ENCODE results near the gene CEACAM19.

CEACAM19 gene

GRCh38 chr19:44635581-44636438 is 35.5 kb upstream of the CEACAM19 start:
- TF ChIP-seq, protein P1, sequence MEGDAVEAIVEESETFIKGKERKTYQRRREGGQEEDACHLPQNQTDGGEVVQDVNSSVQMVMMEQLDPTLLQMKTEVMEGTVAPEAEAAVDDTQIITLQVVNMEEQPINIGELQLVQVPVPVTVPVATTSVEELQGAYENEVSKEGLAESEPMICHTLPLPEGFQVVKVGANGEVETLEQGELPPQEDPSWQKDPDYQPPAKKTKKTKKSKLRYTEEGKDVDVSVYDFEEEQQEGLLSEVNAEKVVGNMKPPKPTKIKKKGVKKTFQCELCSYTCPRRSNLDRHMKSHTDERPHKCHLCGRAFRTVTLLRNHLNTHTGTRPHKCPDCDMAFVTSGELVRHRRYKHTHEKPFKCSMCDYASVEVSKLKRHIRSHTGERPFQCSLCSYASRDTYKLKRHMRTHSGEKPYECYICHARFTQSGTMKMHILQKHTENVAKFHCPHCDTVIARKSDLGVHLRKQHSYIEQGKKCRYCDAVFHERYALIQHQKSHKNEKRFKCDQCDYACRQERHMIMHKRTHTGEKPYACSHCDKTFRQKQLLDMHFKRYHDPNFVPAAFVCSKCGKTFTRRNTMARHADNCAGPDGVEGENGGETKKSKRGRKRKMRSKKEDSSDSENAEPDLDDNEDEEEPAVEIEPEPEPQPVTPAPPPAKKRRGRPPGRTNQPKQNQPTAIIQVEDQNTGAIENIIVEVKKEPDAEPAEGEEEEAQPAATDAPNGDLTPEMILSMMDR (IDR thresholded peaks at IDR 0.05) = no peak

DNA sequence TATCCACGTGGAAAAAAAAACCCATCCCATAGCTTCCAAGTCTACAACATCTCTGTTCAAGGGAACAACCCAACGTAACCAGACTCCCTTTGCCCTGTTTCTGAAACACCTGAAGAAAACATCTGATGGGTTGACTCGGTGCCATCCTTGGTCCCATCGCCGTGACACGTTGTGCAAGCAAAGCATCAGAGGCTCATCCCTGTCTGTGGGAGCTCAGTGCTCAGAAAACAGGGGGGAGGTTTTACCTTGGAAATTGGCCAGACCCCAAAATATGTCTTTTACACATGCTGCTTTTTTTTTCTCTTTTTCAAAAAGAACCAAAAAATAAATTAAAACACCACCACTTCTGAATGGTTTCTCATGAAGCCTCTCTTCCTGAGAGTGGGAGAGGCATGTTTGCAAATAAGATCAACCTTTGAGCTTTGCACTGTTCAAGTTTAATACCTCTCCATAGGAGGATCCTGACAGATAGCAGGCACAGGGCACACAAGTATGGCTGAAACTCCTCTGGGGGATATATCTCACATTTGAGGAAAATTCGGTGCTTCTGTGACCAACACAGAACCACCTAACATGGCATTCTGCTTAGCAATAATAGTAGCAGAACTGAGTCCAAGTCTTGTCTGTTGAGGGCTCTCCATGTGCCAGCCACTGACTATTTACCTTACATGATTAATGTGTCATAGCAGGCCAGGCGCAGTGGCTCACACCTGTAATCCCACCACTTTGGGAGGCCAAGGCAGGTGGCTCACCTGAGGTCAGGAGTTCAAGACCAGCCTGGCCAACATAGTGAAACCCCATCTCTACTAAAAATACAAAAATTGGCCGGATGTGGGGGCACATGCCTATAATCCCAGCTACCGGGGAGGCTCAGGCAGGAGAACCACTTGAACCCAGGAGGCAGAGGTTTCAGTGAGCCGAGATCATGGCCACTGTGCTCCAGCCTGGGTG is 34.6 kb upstream of the CEACAM19 start:
- TF ChIP-seq, protein P1 (IDR thresholded peaks at IDR 0.05) = no peak

DNA sequence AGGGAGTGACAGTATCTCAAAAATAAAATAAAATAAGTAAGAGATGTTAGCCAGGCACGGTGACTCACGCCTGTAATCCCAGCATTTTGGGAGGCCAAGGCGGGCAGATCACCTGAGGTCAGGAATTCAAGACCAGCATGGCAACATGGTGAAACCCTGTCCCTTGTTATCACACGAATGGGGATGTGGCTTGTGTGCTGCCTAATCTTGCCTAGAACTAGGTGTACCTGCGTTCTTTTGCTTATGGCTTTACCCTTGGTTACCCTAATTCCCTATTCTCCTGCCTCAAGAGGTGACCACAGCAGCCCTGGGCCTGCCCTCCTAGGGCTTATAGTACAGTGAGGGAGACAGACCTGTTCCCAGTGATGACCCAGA is 33.9 kb upstream of the CEACAM19 start:
- TF ChIP-seq, protein P1 (IDR thresholded peaks at IDR 0.05) = no peak

DNA sequence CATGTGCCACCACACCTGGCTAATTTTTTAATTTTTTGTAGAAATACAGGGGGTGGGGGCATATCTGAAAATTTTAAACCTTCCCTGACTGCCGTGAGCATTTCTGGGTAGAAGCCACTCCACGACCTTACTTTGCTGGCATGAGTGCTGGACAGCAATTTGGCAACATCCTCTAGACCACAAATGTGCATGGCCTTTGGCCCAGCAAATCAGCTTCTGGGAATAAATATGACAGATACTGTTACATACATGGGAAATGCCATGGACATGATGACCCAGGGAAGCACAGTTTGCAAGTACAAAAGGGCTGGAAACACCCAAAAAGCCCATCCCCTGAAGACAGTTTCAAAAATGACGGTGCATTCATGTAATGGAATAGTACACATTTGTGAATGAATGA is 30.8 kb upstream of the CEACAM19 start:
- TF ChIP-seq, protein P1 (IDR thresholded peaks at IDR 0.05) = no peak

DNA sequence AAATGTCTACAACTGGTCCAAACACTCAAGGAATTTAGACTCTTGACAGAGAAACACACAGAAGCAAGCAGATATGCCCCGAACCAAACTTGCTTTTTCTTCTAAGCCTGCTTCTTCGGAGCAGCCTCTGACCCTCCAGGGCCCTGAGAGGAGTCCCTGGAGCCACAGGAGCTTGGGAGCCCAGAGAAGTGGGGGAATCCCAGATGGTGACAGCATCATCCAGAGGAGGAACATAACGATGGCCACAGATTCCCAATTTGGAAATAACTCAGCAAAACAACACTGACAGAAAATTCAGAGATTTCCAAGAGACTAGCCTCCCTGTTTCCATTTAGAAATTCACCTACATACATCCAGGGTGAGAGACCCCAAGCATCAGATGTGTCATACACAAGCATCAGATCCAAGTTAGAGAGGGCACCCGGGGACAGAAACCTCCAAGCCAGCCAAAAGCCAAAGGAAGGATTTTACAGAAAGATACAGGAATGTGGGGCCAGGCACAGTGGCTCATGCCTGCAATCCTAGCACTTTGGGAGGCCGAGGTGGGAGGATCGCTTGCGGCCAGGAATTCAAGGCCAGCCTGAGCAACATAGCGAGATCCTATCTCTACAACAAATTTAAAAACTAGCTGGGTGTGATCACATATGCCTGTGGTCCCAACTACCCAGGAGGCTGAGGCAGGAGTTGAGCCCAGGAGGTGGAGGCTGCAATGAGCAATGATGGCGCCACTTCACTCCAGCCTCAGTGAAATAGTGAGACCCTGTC is 29.6 kb upstream of the CEACAM19 start:
- TF ChIP-seq, protein P1 (IDR thresholded peaks at IDR 0.05) = no peak

DNA sequence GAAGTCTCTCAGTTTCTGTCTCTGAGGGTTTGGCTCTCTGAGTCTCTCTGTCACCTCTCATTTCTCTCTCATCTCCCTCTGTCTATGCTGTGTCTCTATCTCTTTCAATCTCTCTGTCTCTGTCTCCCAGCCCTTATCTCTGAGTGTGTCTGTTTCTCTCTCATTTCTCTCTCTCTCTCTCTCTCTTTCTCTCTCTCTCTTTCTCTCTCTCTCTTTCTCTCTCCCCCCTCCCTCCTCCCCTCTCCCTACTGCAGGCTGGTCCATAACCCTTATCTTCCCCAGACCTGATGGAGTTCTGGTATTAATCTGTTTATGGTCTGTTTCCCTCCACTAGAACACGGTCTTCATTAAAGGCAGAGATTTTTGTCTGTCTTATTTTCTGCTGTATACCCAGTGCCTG is 28.9 kb upstream of the CEACAM19 start:
- TF ChIP-seq, protein P1 (IDR thresholded peaks at IDR 0.05) = no peak
